IMR-90 (cell line): ENCODE results near the gene CAVIN4. TPM values are rescaled to one million over a fixed set of nuclear protein-coding genes. Genes with fewer than 3 reads are reported as not detected.

Experiments used
- ATAC-seq: fragments of 200-7000 bp; cut with Tn5 transposase; 2 replicates; pipeline ENCODE4 v1.9.1; 2020; ENCODE audit warnings: low read depth, mild to moderate bottlenecking, moderate library complexity
- BruUV-seq: library from RNA; stranded (reverse); fragments of 400-500 nt; replicated peaks from 2 replicates; lab custom pipeline; 2021; lab: Mats Ljungman, UMichigan
- CTCF ChIA-PET: fragments of 300-600 bp; formaldehyde crosslinking; extraction: SDS; loops from one replicate; lab custom pipeline; 2021; ENCODE audit warnings: antibody characterized with exemption; lab: Yijun Ruan, JAX
- POLR2A ChIA-PET: fragments of 300-600 bp; sonication (Branson Sonifier 250); formaldehyde crosslinking; loops from one replicate; lab custom pipeline; 2022; ENCODE audit warnings: antibody characterized with exemption; ENCODE audit not compliant: unreplicated experiment; lab: Charles Lee
- DNase-seq: peaks from one replicate; pipeline ENCODE4 v3.0.0; 2013
- H2AFZ ChIP-seq: replicated peaks from 2 replicates; pipeline ENCODE3; 2013; ENCODE audit warnings: low read length, mild to moderate bottlenecking; ENCODE audit not compliant: poor library complexity
- H2AK5ac ChIP-seq: 2 replicates; pipeline ENCODE4 v1.6.1; 2013; ENCODE audit warnings: low read depth, low read length, inconsistent platforms
- H2AK9ac ChIP-seq: replicated peaks from 2 replicates; pipeline ENCODE3; 2013; ENCODE audit warnings: mild to moderate bottlenecking, low read depth, low read length, moderate library complexity; ENCODE audit not compliant: poor library complexity
- H2BK120ac ChIP-seq: 2 replicates; pipeline ENCODE4 v1.6.1; 2013; ENCODE audit warnings: low read depth, low read length, inconsistent platforms
- H2BK15ac ChIP-seq: 3 replicates; pipeline ENCODE4 v1.6.1; 2013; ENCODE audit warnings: low read depth, low read length, inconsistent platforms
- H2BK20ac ChIP-seq: 2 replicates; pipeline ENCODE4 v1.6.1; 2013; ENCODE audit warnings: low read depth, mild to moderate bottlenecking, inconsistent platforms, low read length, moderate library complexity
- H2BK5ac ChIP-seq: 2 replicates; pipeline ENCODE4 v1.6.1; 2013; ENCODE audit warnings: mild to moderate bottlenecking, low read depth, low read length, inconsistent platforms; ENCODE audit not compliant: poor library complexity, severe bottlenecking
- H3K14ac ChIP-seq: replicated peaks from 2 replicates; pipeline ENCODE4 v1.6.1; 2013; ENCODE audit warnings: low read depth, low read length, inconsistent platforms
- H3K18ac ChIP-seq: 2 replicates; pipeline ENCODE4 v1.6.1; 2013; ENCODE audit warnings: low read depth, low read length, control low read depth
- H3K23ac ChIP-seq: 2 replicates; pipeline ENCODE4 v1.6.1; 2013; ENCODE audit warnings: low read depth, low read length, inconsistent platforms
- H3K27ac ChIP-seq: 2 replicates; pipeline ENCODE4 v1.5.1; 2013; ENCODE audit warnings: mild to moderate bottlenecking, control low read depth, low read length; ENCODE audit not compliant: insufficient read depth
- H3K27me3 ChIP-seq: 2 replicates; pipeline ENCODE4 v1.6.1; 2013; ENCODE audit warnings: low read length; ENCODE audit not compliant: control insufficient read depth, insufficient read depth
- H3K36me3 ChIP-seq: 2 replicates; pipeline ENCODE4 v1.6.1; 2013; ENCODE audit warnings: low read length, mixed read lengths; ENCODE audit not compliant: control insufficient read depth, insufficient read depth
- H3K4ac ChIP-seq: 2 replicates; pipeline ENCODE4 v1.6.1; 2013; ENCODE audit warnings: low read depth, low read length, inconsistent platforms
- H3K4me1 ChIP-seq: 2 replicates; pipeline ENCODE4 v1.6.1; 2013; ENCODE audit warnings: low read length, mixed read lengths; ENCODE audit not compliant: control insufficient read depth, insufficient read depth
- H3K4me2 ChIP-seq: 2 replicates; pipeline ENCODE4 v1.6.1; 2013; ENCODE audit warnings: low read depth, mild to moderate bottlenecking, control low read depth, low read length, moderate library complexity
- H3K4me3 ChIP-seq: 2 replicates; pipeline ENCODE4 v1.5.1; 2013; ENCODE audit warnings: low read depth, mild to moderate bottlenecking, control low read depth, low read length, moderate library complexity; ENCODE audit not compliant: insufficient read depth
- H3K56ac ChIP-seq: 2 replicates; pipeline ENCODE4 v1.6.1; 2013; ENCODE audit warnings: low read length, inconsistent platforms; ENCODE audit not compliant: insufficient read depth; ENCODE audit errors: extremely low read depth
- H3K79me1 ChIP-seq, 2 experiments: 2 replicates each; pipeline ENCODE4 v1.6.1; 2013; ENCODE audit warnings: low read length in 2 of 2, inconsistent platforms in 1 of 2, low read depth in 1 of 2
- H3K9ac ChIP-seq: 2 replicates; pipeline ENCODE4 v1.6.1; 2013; ENCODE audit warnings: low read depth, low read length, control low read depth
- H3K9me1 ChIP-seq: 2 replicates; pipeline ENCODE4 v1.6.1; 2013; ENCODE audit warnings: low read length, inconsistent platforms; ENCODE audit not compliant: insufficient read depth
- H3K9me3 ChIP-seq: 2 replicates; pipeline ENCODE4 v1.6.1; 2013; ENCODE audit warnings: low read length; ENCODE audit not compliant: control insufficient read depth, insufficient read depth
- H4K20me1 ChIP-seq: 2 replicates; pipeline ENCODE4 v1.6.1; 2013; ENCODE audit warnings: low read length, inconsistent platforms; ENCODE audit not compliant: insufficient read depth
- H4K5ac ChIP-seq: 2 replicates; pipeline ENCODE4 v1.6.1; 2013; ENCODE audit warnings: mild to moderate bottlenecking, low read depth, low read length, control low read depth
- H4K8ac ChIP-seq, 2 experiments: 2 replicates each; pipeline ENCODE4 v1.6.1; 2013; ENCODE audit warnings: low read depth in 2 of 2, low read length in 2 of 2, control low read depth in 1 of 2, inconsistent platforms in 1 of 2
- H4K91ac ChIP-seq: 2 replicates; pipeline ENCODE4 v1.6.1; 2013; ENCODE audit warnings: low read depth, low read length, inconsistent platforms; ENCODE audit not compliant: insufficient read depth
- BHLHE40 ChIP-seq: fragments of 150-350 bp; IDR thresholded peaks from 2 replicates; pipeline ENCODE4 v1.6.1; 2016; ENCODE audit warnings: mild to moderate bottlenecking, low read depth, low read length
- CHD1 ChIP-seq: IDR thresholded peaks from 2 replicates; pipeline ENCODE4 v1.6.1; 2012; ENCODE audit warnings: low read depth, low read length, improper control_type of control experiment
- CTCF ChIP-seq: conservative IDR thresholded peaks from 2 replicates; pipeline ENCODE4 v1.5.1; 2012; ENCODE audit warnings: mild to moderate bottlenecking, low read depth, low read length, improper control_type of control experiment
- ELK1 ChIP-seq: fragments of 150-350 bp; IDR thresholded peaks from 2 replicates; pipeline ENCODE4 v1.6.1; 2016; ENCODE audit warnings: low read depth, mild to moderate bottlenecking, low read length, moderate library complexity, borderline replicate concordance
- MAFK ChIP-seq: IDR thresholded peaks from 2 replicates; pipeline ENCODE4 v1.6.1; 2012; ENCODE audit warnings: low read depth, low read length, improper control_type of control experiment
- POLR2A ChIP-seq: IDR thresholded peaks from 2 replicates; pipeline ENCODE4 v1.6.1; 2012; ENCODE audit warnings: mild to moderate bottlenecking, low read depth, low read length
- RAD21 ChIP-seq: IDR thresholded peaks from 2 replicates; pipeline ENCODE4 v1.6.1; 2012; ENCODE audit warnings: low read length, improper control_type of control experiment
- RCOR1 ChIP-seq: IDR thresholded peaks from 2 replicates; pipeline ENCODE4 v1.6.1; 2012; ENCODE audit warnings: mild to moderate bottlenecking, low read length, improper control_type of control experiment; ENCODE audit not compliant: insufficient replicate concordance
- RFX5 ChIP-seq: IDR thresholded peaks from 2 replicates; pipeline ENCODE4 v1.8.0; 2012; ENCODE audit warnings: low read depth, mild to moderate bottlenecking, low read length, moderate library complexity
- SMC3 ChIP-seq: fragments of 150-350 bp; IDR thresholded peaks from 2 replicates; pipeline ENCODE4 v1.6.1; 2016; ENCODE audit warnings: low read depth, mild to moderate bottlenecking, antibody characterized with exemption, low read length, moderate library complexity
- USF2 ChIP-seq: fragments of 150-350 bp; IDR thresholded peaks from 2 replicates; pipeline ENCODE4 v1.6.1; 2017; ENCODE audit warnings: mild to moderate bottlenecking, antibody characterized with exemption, low read length, low read depth
- WGBS, 2 experiments: methylation state at CpG; one replicate each; pipeline versions ENCODE4 v1.1.5 to v1.1.7; 2013; ENCODE audit warnings: missing lambda C conversion rate in 2 of 2; ENCODE audit not compliant: insufficient read length in 1 of 2; ENCODE audit errors: extremely low coverage in 2 of 2; 5-methylcytosine and 5-hydroxymethylcytosine counted together
- dilution Hi-C: fragments of 300-500 bp; cut with HindIII; formaldehyde crosslinking; loops from one replicate; pipeline ENCODE4 v1.14.3; 2018; ENCODE audit warnings: low sequenced_read_pairs; ENCODE audit not compliant: unreplicated experiment
- in situ Hi-C: fragments of 300-500 bp; cut with MboI; formaldehyde crosslinking; loops from 3 replicates; pipeline ENCODE4 v1.14.3; 2019; ENCODE audit warnings: low sequenced_read_pairs, inconsistent platforms, mixed read lengths
- intact Hi-C: fragments of 100-400 bp; cut with micrococcal nuclease; formaldehyde crosslinking; loops from 2 replicates; pipeline ENCODE4 v1.10.0; 2022
- polyA plus RNA-seq, 3 experiments: library from polyadenylated mRNA; depleted of rRNA; stranded (reverse); fragments of >200 nt; gene quantifications; 2 replicates each; pipeline ENCODE4 v1.2.3, GENCODE V29; 2012; ENCODE audit warnings: low replicate concordance in 1 of 3
- total RNA-seq: library from RNA; depleted of rRNA; stranded (reverse); fragments of >200 nt; gene quantifications from 2 replicates; pipeline ENCODE4 v1.2.3, GENCODE V29; 2012

CAVIN4 gene
- total and polyA plus RNA-seq, 2 of the 4 experiments (the other 2 are of a cell fraction) = 2.2 to 2.6 TPM

- Histone ChIP-seq H2BK15ac (no peak overlapping the region), H3K79me1 (no peaks in the 10 kb centered on the region; a peak in 1 of 4 replicates), H3K4me3 (no peak overlapping the region), H2BK5ac (no peak overlapping the region), H2AK5ac (no peak overlapping the region), H3K9ac (no peak overlapping the region), H4K8ac (no peak overlapping the region), H4K91ac (no peak overlapping the region), H3K9me3 (no peaks in the 10 kb centered on the region), H3K36me3 (no peaks in the 10 kb centered on the region), H2AK9ac (no peak overlapping the region), H4K20me1 (no peaks in the 10 kb centered on the region), H4K5ac (no peak overlapping the region), H3K4me1 (peaks cover 1% of the 10 kb centered on the region; the same call in 1 of the 2 replicates), H3K4ac (no peak overlapping the region), H3K4me2 (no peak overlapping the region), H3K14ac (no peak overlapping the region), H3K27me3 (no peaks in the 10 kb centered on the region; the same call in 1 of the 2 replicates), H2BK120ac (no peak overlapping the region), H2BK20ac (no peak overlapping the region), H3K9me1 (no peaks in the 10 kb centered on the region), H2AFZ (no peak overlapping the region), H3K23ac (no peak overlapping the region), H3K18ac (no peak overlapping the region), H3K56ac (no peak overlapping the region), H3K27ac (no peak overlapping the region)
- ChIA-PET CTCF (interaction anchor here (0.6 to 2.8 kb wide), 15 partner anchors 12 to 1319 kb away, joined by 3 to 38 read pairs (median 4); no protein-coding TSS in a partner anchor), POLR2A (no interaction called here)
- no CpG with 5 or more reads among the region's 2 CpGs for WGBS, 2 experiments
- no peak for TF ChIP-seq BHLHE40
- no peak for TF ChIP-seq USF2
- peak; percentile 53 for TF ChIP-seq RAD21
- TF ChIP-seq RFX5 = no peak
- TF ChIP-seq CHD1 = no peak
- TF ChIP-seq MAFK = no peak
- TF ChIP-seq POLR2A = no peak
- TF ChIP-seq CTCF = peak; percentile 66
- no peak for TF ChIP-seq ELK1
- TF ChIP-seq RCOR1 = no peak
- TF ChIP-seq SMC3 = peak; percentile 57
- DNase-seq = peak; percentile 54
- peak; percentile 45; the same call in 1 of the 2 replicates for ATAC-seq
- intact Hi-C loops = loop anchor here (1.0 to 10.0 kb wide), 2 partner anchors 632 to 709 kb away; no protein-coding TSS in a partner anchor
- dilution Hi-C loops = no loop called here
- BruUV-seq = no TSS peak
- in situ Hi-C loops = no loop called here
Measured at GRCh38 chr9:100602342-100602801, 24.5 kb downstream of the CAVIN4 start.
